A549 (cell line): Measurements from ENCODE around the gene NUDT19. TPM values are rescaled to one million over a fixed set of nuclear protein-coding genes. Genes with fewer than 3 reads are reported as not detected.

ENCODE experiments used
- ATAC-seq, 2 experiments: fragments of 200-7000 bp in 1 of 2; fragments of >200 bp in 1 of 2; cut with Nextera tagmentation in 1 of 2; cut with Tn5 transposase in 1 of 2; 3 replicates each; pipeline versions ENCODE4 v1.8.0 to v1.9.1; 2018 to 2020; ENCODE audit warnings: mild to moderate bottlenecking in 1 of 2, moderate library complexity in 1 of 2
- CTCF ChIA-PET: fragments of 300-600 bp; sonication (Branson Sonifier 250); formaldehyde crosslinking; extraction: SDS; loops from one replicate; lab custom pipeline; 2021; ENCODE audit warnings: antibody characterized with exemption, inconsistent platforms; lab: Yijun Ruan, JAX
- POLR2A ChIA-PET: fragments of 350-600 bp; formaldehyde crosslinking; extraction: SDS; loops from one replicate; lab custom pipeline; 2021; ENCODE audit warnings: antibody characterized with exemption, inconsistent platforms; lab: Yijun Ruan, JAX
- DNase-seq, 2 experiments: peaks; one replicate each; pipeline versions ENCODE4 v3.0.0 to v3.0.0-alpha.2; 2011 to 2016; ENCODE audit warnings: low read depth in 1 of 2, low spot score in 1 of 2
- FAIRE-seq: peaks from 2 replicates; lab custom pipeline; 2011; peaks lifted over from hg19 to GRCh38; lab: Jason Lieb, UNC
- H3K27ac ChIP-seq, 2 experiments: fragments of >200 bp; sonication (Bioruptor Twin); formaldehyde crosslinking; 3 replicates each; pipeline ENCODE4 v1.5.1; 2016 to 2017
- H3K4me1 ChIP-seq: fragments of >200 bp; sonication (Bioruptor Twin); formaldehyde crosslinking; 3 replicates; pipeline ENCODE4 v1.6.1; 2016
- H3K4me2 ChIP-seq: fragments of >200 bp; sonication (Bioruptor Twin); formaldehyde crosslinking; 3 replicates; pipeline ENCODE4 v1.6.1; 2016
- H3K4me3 ChIP-seq: fragments of >200 bp; sonication (Bioruptor Twin); formaldehyde crosslinking; 3 replicates; pipeline ENCODE4 v1.5.1; 2016
- H3K9me3 ChIP-seq: fragments of >200 bp; sonication (Bioruptor Twin); formaldehyde crosslinking; 3 replicates; pipeline ENCODE4 v1.6.1; 2016
- CHD2 ChIP-seq: fragments of 150-350 bp; IDR thresholded peaks from 2 replicates; pipeline ENCODE4 v1.6.1; 2014; ENCODE audit warnings: low read length; ENCODE audit not compliant: partially characterized antibody
- CHD4 ChIP-seq: fragments of 200-600 bp; sonication (generic); IDR thresholded peaks from 2 replicates; pipeline ENCODE4 v1.6.1; 2016; ENCODE audit warnings: antibody characterized with exemption, mild to moderate bottlenecking, borderline replicate concordance
- ELK1 ChIP-seq: fragments of 150-350 bp; IDR thresholded peaks from 2 replicates; pipeline ENCODE4 v1.6.1; 2014; ENCODE audit warnings: low read depth, mild to moderate bottlenecking, low read length
- EP300 ChIP-seq, 2 experiments: fragments of >200 bp; sonication (Bioruptor Twin); formaldehyde crosslinking; IDR thresholded peaks; 2 replicates in 1 of 2; 3 replicates in 1 of 2; pipeline ENCODE4 v1.6.1; 2016 to 2017
- ESRRA ChIP-seq: fragments of 150-350 bp; IDR thresholded peaks from 2 replicates; pipeline ENCODE4 v1.6.1; 2014; ENCODE audit warnings: mild to moderate bottlenecking, low read length, borderline replicate concordance
- GATA3 ChIP-seq: IDR thresholded peaks from 2 replicates; pipeline ENCODE4 v1.6.1; 2012; ENCODE audit warnings: borderline replicate concordance
- HDAC2 ChIP-seq: fragments of 200-600 bp; sonication (generic); IDR thresholded peaks from 2 replicates; pipeline ENCODE4 v1.6.1; 2016
- HEYL ChIP-seq: fragments of 250-450 bp; sonication (Bioruptor Pico); IDR thresholded peaks from 2 replicates; pipeline ENCODE4 v1.8.0; 2021; ENCODE audit warnings: mild to moderate bottlenecking, moderate library complexity
- HOXA7 ChIP-seq: fragments of 250-450 bp; sonication (Bioruptor Pico); IDR thresholded peaks from 2 replicates; pipeline ENCODE4 v1.5.0; 2020; ENCODE audit warnings: mild to moderate bottlenecking, moderate library complexity
- HOXB13 ChIP-seq: fragments of 250-450 bp; sonication (Bioruptor Pico); IDR thresholded peaks from 2 replicates; pipeline ENCODE4 v1.5.0; 2020; ENCODE audit warnings: low read depth, mild to moderate bottlenecking, moderate library complexity
- JUN ChIP-seq, 2 experiments: fragments of >200 bp; sonication (Bioruptor Twin); formaldehyde crosslinking; IDR thresholded peaks; 2 replicates in 1 of 2; 3 replicates in 1 of 2; pipeline ENCODE4 v1.6.1; 2016 to 2017
- MYC ChIP-seq: IDR thresholded peaks from 2 replicates; pipeline ENCODE4 v1.6.1; 2012; ENCODE audit warnings: mild to moderate bottlenecking, inconsistent platforms, low read length, improper control_type of control experiment, borderline replicate concordance
- RAD21 ChIP-seq, 2 experiments: fragments of >200 bp in 1 of 2; sonication (Bioruptor Twin) in 1 of 2; formaldehyde crosslinking in 1 of 2; IDR thresholded peaks in 1 of 2; conservative IDR thresholded peaks in 1 of 2; 2 replicates in 1 of 2; 3 replicates in 1 of 2; pipeline ENCODE4 v1.6.1; 2012 to 2018; ENCODE audit warnings: inconsistent platforms in 1 of 2
- RFX5 ChIP-seq: fragments of 450-650 bp; IDR thresholded peaks from 2 replicates; pipeline ENCODE4 v1.7.1; 2014; ENCODE audit warnings: antibody characterized with exemption, mild to moderate bottlenecking, moderate library complexity
- RNF2 ChIP-seq: fragments of 200-600 bp; sonication (generic); IDR thresholded peaks from 2 replicates; pipeline ENCODE4 v1.6.1; 2016; ENCODE audit warnings: low read depth, mild to moderate bottlenecking, antibody characterized with exemption, moderate library complexity, borderline replicate concordance
- TFCP2L1 ChIP-seq: fragments of 250-450 bp; sonication (Bioruptor Pico); IDR thresholded peaks from 2 replicates; pipeline ENCODE4 v1.5.0; 2021; ENCODE audit warnings: mild to moderate bottlenecking
- USF2 ChIP-seq: fragments of 450-650 bp; IDR thresholded peaks from 2 replicates; pipeline ENCODE4 v1.6.1; 2014; ENCODE audit warnings: antibody characterized with exemption
- ZNF302 ChIP-seq: fragments of 250-450 bp; sonication (Bioruptor Pico); IDR thresholded peaks from 2 replicates; pipeline ENCODE4 v1.9.0; 2021; ENCODE audit warnings: inconsistent platforms, mild to moderate bottlenecking, moderate library complexity
- ZSCAN20 ChIP-seq: fragments of 250-450 bp; sonication (Bioruptor Pico); IDR thresholded peaks from 2 replicates; pipeline ENCODE4 v1.8.0; 2022; ENCODE audit warnings: mild to moderate bottlenecking, moderate library complexity
- WGBS: methylation state at CpG from one replicate; pipeline ENCODE4 v1.1.6; 2017; ENCODE audit errors: missing lambda C conversion rate; 5-methylcytosine and 5-hydroxymethylcytosine counted together
- polyA plus RNA-seq, 4 experiments: library from polyadenylated mRNA; depleted of rRNA in 3 of 4; stranded (reverse); fragments of >200 nt; fragmentation: RNase III in 1 of 4; extraction: RNeasy Plus Mini Kit Qiagen cat#74134 plus additional on column Dnase treatment in 1 of 4; gene quantifications; 2 replicates in 3 of 4; 3 replicates in 1 of 4; pipeline ENCODE4 v1.2.3, GENCODE V29; 2011 to 2017
- TF ChIP-seq, protein P1 (sequence below): fragments of 250-450 bp; sonication (Bioruptor Pico); IDR thresholded peaks from 2 replicates; pipeline ENCODE4 v1.5.0; 2020; ENCODE audit warnings: low read depth, mild to moderate bottlenecking, moderate library complexity
- TF ChIP-seq, protein P2 (sequence below): fragments of >200 bp; sonication (Bioruptor Twin); formaldehyde crosslinking; IDR thresholded peaks from 3 replicates; pipeline ENCODE4 v1.5.1; 2016
- TF ChIP-seq, protein P3 (sequence below): fragments of >200 bp; sonication (Bioruptor Twin); formaldehyde crosslinking; IDR thresholded peaks from 3 replicates; pipeline ENCODE4 v1.6.1; 2016
- TF ChIP-seq, protein P4 (sequence below): fragments of 250-450 bp; sonication (Bioruptor Pico); IDR thresholded peaks from 2 replicates; pipeline ENCODE4 v1.5.0; 2021; ENCODE audit warnings: mild to moderate bottlenecking, moderate library complexity, borderline replicate concordance

Gene NUDT19
- polyA plus RNA-seq, 2 of the 4 experiments (the other 2 are of a cell fraction), result 30.1 to 32.6 TPM

GRCh38 chr19:32674153-32674930 is 17.3 kb upstream of the NUDT19 start (continued):
- no peak for TF ChIP-seq USF2
- peak; percentile 19; the same call in 1 of the 2 replicates for TF ChIP-seq RNF2
- TF ChIP-seq, protein P1, sequence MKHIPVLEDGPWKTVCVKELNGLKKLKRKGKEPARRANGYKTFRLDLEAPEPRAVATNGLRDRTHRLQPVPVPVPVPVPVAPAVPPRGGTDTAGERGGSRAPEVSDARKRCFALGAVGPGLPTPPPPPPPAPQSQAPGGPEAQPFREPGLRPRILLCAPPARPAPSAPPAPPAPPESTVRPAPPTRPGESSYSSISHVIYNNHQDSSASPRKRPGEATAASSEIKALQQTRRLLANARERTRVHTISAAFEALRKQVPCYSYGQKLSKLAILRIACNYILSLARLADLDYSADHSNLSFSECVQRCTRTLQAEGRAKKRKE (CRISPR knock-in tag), result peak; percentile 36; the same call in 1 of the 2 replicates
- TF ChIP-seq HEYL, result no peak
- TF ChIP-seq HOXB13 (CRISPR knock-in tag), result peak; percentile 10; the same call in 1 of the 2 replicates

- ATAC-seq, result peak; percentile 82 to 94
- CTCF ChIA-PET, result interaction anchor here (0.6 to 2.2 kb wide), 8 partner anchors 17 to 509 kb away, joined by 3 to 9 read pairs (median 3); partner anchors contain the start of gene NUDT19
- Histone ChIP-seq H3K4me2 (peak within 1 kb of the TSS; percentile 85), H3K4me1 (peaks cover 16% of the 10 kb centered on the region), H3K27ac (peak within 1 kb of the TSS; percentile 82 to 88), H3K9me3 (no peaks in the 10 kb centered on the region; the same call in 2 of the 3 replicates), H3K4me3 (peak within 1 kb of the TSS; percentile 84)
- DNase-seq, result peak; percentile 99 to 100
- peak; percentile 96 for FAIRE-seq
- WGBS, result under 1% methylated on average over 70 of the region's 75 CpGs
- POLR2A ChIA-PET, result interaction anchor here (0.5 to 2.2 kb wide), 9 partner anchors 13 to 502 kb away, joined by 3 to 24 read pairs (median 5); partner anchors contain the start of genes DPY19L3, NUDT19, PDCD5 and RHPN2
- TF ChIP-seq MYC, result no peak
- TF ChIP-seq RAD21 (conservative IDR thresholded peaks at IDR 0.05 in 1 of 2, IDR thresholded peaks at IDR 0.05 in 1 of 2), result no peak
- TF ChIP-seq, protein P2, sequence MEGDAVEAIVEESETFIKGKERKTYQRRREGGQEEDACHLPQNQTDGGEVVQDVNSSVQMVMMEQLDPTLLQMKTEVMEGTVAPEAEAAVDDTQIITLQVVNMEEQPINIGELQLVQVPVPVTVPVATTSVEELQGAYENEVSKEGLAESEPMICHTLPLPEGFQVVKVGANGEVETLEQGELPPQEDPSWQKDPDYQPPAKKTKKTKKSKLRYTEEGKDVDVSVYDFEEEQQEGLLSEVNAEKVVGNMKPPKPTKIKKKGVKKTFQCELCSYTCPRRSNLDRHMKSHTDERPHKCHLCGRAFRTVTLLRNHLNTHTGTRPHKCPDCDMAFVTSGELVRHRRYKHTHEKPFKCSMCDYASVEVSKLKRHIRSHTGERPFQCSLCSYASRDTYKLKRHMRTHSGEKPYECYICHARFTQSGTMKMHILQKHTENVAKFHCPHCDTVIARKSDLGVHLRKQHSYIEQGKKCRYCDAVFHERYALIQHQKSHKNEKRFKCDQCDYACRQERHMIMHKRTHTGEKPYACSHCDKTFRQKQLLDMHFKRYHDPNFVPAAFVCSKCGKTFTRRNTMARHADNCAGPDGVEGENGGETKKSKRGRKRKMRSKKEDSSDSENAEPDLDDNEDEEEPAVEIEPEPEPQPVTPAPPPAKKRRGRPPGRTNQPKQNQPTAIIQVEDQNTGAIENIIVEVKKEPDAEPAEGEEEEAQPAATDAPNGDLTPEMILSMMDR, result no peak
- TF ChIP-seq EP300 (IDR thresholded peaks at IDR 0.05), result no peak
- no peak for TF ChIP-seq ESRRA
- no peak for TF ChIP-seq HOXA7 (CRISPR knock-in tag)
- TF ChIP-seq CHD4, result no peak
- no peak for TF ChIP-seq ZSCAN20
- peak in 1 of 2 experiments; percentile 81; a peak in 3 of 5 replicates for TF ChIP-seq JUN (IDR thresholded peaks at IDR 0.05)
- peak; percentile 60; the same call in 1 of the 2 replicates for TF ChIP-seq RFX5
- no peak for TF ChIP-seq GATA3
- no peak for TF ChIP-seq HDAC2
- TF ChIP-seq TFCP2L1, result peak; percentile 59; the same call in 1 of the 2 replicates
- no peak for TF ChIP-seq CHD2
- no peak for TF ChIP-seq RNF2
- no peak for TF ChIP-seq ZNF302 (CRISPR knock-in tag)
- TF ChIP-seq ELK1, result no peak
- TF ChIP-seq, protein P3, sequence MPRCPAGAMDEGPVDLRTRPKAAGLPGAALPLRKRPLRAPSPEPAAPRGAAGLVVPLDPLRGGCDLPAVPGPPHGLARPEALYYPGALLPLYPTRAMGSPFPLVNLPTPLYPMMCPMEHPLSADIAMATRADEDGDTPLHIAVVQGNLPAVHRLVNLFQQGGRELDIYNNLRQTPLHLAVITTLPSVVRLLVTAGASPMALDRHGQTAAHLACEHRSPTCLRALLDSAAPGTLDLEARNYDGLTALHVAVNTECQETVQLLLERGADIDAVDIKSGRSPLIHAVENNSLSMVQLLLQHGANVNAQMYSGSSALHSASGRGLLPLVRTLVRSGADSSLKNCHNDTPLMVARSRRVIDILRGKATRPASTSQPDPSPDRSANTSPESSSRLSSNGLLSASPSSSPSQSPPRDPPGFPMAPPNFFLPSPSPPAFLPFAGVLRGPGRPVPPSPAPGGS, result 0 out of 3 replicates have a peak, but pooled peaks have one; percentile 57
- TF ChIP-seq, protein P4, sequence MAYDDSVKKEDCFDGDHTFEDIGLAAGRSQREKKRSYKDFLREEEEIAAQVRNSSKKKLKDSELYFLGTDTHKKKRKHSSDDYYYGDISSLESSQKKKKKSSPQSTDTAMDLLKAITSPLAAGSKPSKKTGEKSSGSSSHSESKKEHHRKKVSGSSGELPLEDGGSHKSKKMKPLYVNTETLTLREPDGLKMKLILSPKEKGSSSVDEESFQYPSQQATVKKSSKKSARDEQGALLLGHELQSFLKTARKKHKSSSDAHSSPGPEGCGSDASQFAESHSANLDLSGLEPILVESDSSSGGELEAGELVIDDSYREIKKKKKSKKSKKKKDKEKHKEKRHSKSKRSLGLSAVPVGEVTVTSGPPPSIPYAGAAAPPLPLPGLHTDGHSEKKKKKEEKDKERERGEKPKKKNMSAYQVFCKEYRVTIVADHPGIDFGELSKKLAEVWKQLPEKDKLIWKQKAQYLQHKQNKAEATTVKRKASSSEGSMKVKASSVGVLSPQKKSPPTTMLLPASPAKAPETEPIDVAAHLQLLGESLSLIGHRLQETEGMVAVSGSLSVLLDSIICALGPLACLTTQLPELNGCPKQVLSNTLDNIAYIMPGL, result no peak
These were observed 16.5 kb upstream of the NUDT19 start, which contains the start of gene ANKRD27 for GRCh38 chr19:32674931-32675719. TSS of gene ANKRD27 (minus strand) at chr19:32675180. CDS start at chr19:32659015, 16,165 bp downstream.
